ENCODE measurements around the gene ECD. TPM values are rescaled to one million over a fixed set of nuclear protein-coding genes. Genes with fewer than 3 reads are reported as not detected.
"Not testable (repeated sequence)": the region's sequence is repeated elsewhere in the genome, so short reads cannot be mapped to it uniquely, and the experiment has no call there.

Gene ECD
- total and polyA plus RNA-seq, 8 donors, result 4.0 to 12.2 (median 9.3) TPM

GRCh38 chr10:73119457-73119856 is 48.4 kb downstream of the ECD start:
- WGBS, 2 donors, result 29 to 35% methylated on average over 1 of the region's 1 CpG
- H3K36me3 ChIP-seq, result no peaks in the 10 kb centered on the region
- H3K4me1 ChIP-seq, result no peaks in the 10 kb centered on the region
- DNase-seq, result no peak
- no peak for FAIRE-seq
- H3K4me3 ChIP-seq, result no peak overlapping the region
- intact Hi-C loops (cut with DNase I), result no loop called here
- no peak for ATAC-seq
- no peak overlapping the region for H3K27ac ChIP-seq
- H3K9me3 ChIP-seq, result no peaks in the 10 kb centered on the region
- TF ChIP-seq CTCF (IDR thresholded peaks at IDR 0.05), result no peak
- H3K27me3 ChIP-seq, result no peaks in the 10 kb centered on the region

- ATAC-seq, result peak in 1 of 4 donors; percentile 50
- 62 to 67% methylated on average over 5 of the region's 5 CpGs for WGBS, 2 donors
- H3K27ac ChIP-seq, result no peak overlapping the region
Observed at GRCh38 chr10:73117976-73118743, 49.6 kb downstream of the ECD start.

GRCh38 chr10:73116017-73116416 is 51.8 kb downstream of the ECD start:
- DNase-seq (no peak), FAIRE-seq (no peak), ATAC-seq (no peak)
- intact Hi-C loops (cut with DNase I), result no loop called here
- H3K27ac ChIP-seq, result no peak overlapping the region
- no peaks in the 10 kb centered on the region for H3K36me3 ChIP-seq
- 94 to 97% methylated on average over 1 of the region's 1 CpG for WGBS, 2 donors
- no peak for TF ChIP-seq CTCF (IDR thresholded peaks at IDR 0.05)
- no peaks in the 10 kb centered on the region for H3K9me3 ChIP-seq
- H3K4me3 ChIP-seq, result no peak overlapping the region
- H3K4me1 ChIP-seq, result no peaks in the 10 kb centered on the region
- H3K27me3 ChIP-seq, result no peaks in the 10 kb centered on the region

More at GRCh38 chr10:73117976-73118743, 49.6 kb downstream of the ECD start:
- Histone ChIP-seq H3K4me3 (no peak overlapping the region), H3K27me3 (no peaks in the 10 kb centered on the region), H3K4me1 (no peaks in the 10 kb centered on the region), H3K9me3 (no peaks in the 10 kb centered on the region), H3K36me3 (no peaks in the 10 kb centered on the region)
- DNase-seq, result no peak
- no peak for TF ChIP-seq CTCF (IDR thresholded peaks at IDR 0.05)
- no peak for FAIRE-seq
- intact Hi-C loops (cut with DNase I), result no loop called here

- intact Hi-C loops (cut with DNase I), result no loop called here
Observed at GRCh38 chr10:73113551-73113950, 54.3 kb downstream of the ECD start.

GRCh38 chr10:73112032-73112431 is 55.8 kb downstream of the ECD start:
- H3K9me3 ChIP-seq; FAIRE-seq; H3K27me3 ChIP-seq; H3K36me3 ChIP-seq; intact Hi-C loops (cut with DNase I); H3K4me1 ChIP-seq; H3K27ac ChIP-seq; ATAC-seq; H3K4me3 ChIP-seq; DNase-seq: not testable (repeated sequence)
- WGBS, 2 donors, result 97 to 98% methylated on average over 13 of the region's 13 CpGs

More at GRCh38 chr10:73113551-73113950, 54.3 kb downstream of the ECD start:
- no peaks in the 10 kb centered on the region for H3K9me3 ChIP-seq
- no peak for TF ChIP-seq CTCF (IDR thresholded peaks at IDR 0.05)
- H3K4me3 ChIP-seq, result no peak overlapping the region
- H3K27me3 ChIP-seq, result no peaks in the 10 kb centered on the region
- DNase-seq, result no peak
- no peak for ATAC-seq
- no peaks in the 10 kb centered on the region for H3K4me1 ChIP-seq
- no peak overlapping the region for H3K27ac ChIP-seq
- H3K36me3 ChIP-seq, result no peaks in the 10 kb centered on the region
- 81 to 88% methylated on average over 1 of the region's 1 CpG for WGBS, 2 donors
- no peak for FAIRE-seq

Measured in pancreas (tissue), 10 donors.